Mesenteric fat pad (tissue), 1 donor: ENCODE results near the gene GLT6D1. TPM values are rescaled to one million over a fixed set of nuclear protein-coding genes. Genes with fewer than 3 reads are reported as not detected.

Experiments
- DNase-seq: peaks from one replicate; pipeline ENCODE4 v3.0.0-alpha.2; 2020; ENCODE audit warnings: low spot score
- total RNA-seq: library from RNA; stranded (reverse); fragmentation: NEBNext Ultra II Directional; extraction: Animal tissue kit (Norgen Biotek cat#: 25700); gene quantifications from one replicate; pipeline ENCODE4 v1.2.1, GENCODE V29; 2021
- donor health status: DM: yes; HTN: yes; CAD: no.

Gene GLT6D1
- total RNA-seq, 1 donor from 2014 or later, result not detected

GRCh38 chr9:135624282-135624681 lies 15.1 kb downstream of the GLT6D1 start:
- DNase-seq, result no peak

- no peak for DNase-seq
Measured at GRCh38 chr9:135622415-135623020, 16.8 kb downstream of the GLT6D1 start.

- DNase-seq, result no peak
Measured at GRCh38 chr9:135620558-135620957, 18.8 kb downstream of the GLT6D1 start.

GRCh38 chr9:135619599-135619886 lies 19.8 kb downstream of the GLT6D1 start:
- DNase-seq, result no peak

GRCh38 chr9:135618866-135619598 lies 20.3 kb downstream of the GLT6D1 start:
- no peak for DNase-seq

- DNase-seq, result no peak
Measured at GRCh38 chr9:135617991-135618411, 21.3 kb downstream of the GLT6D1 start.

GRCh38 chr9:135617538-135617900 lies 21.8 kb downstream of the GLT6D1 start:
- DNase-seq, result no peak

- no peak for DNase-seq
Measured at GRCh38 chr9:135616619-135617537, 22.5 kb downstream of the GLT6D1 start.

GRCh38 chr9:135615666-135616618 lies 23.4 kb downstream of the GLT6D1 start:
- DNase-seq, result no peak

- DNase-seq, result no peak
Measured at GRCh38 chr9:135614821-135615665, 24.3 kb downstream of the GLT6D1 start.

- DNase-seq, result no peak
Measured at GRCh38 chr9:135613946-135614805, 25.2 kb downstream of the GLT6D1 start.

- no peak for DNase-seq
Measured at GRCh38 chr9:135612981-135613910, 26.1 kb downstream of the GLT6D1 start.

GRCh38 chr9:135612437-135612836 lies 26.9 kb downstream of the GLT6D1 start:
- no peak for DNase-seq

- no peak for DNase-seq
Measured at GRCh38 chr9:135611875-135612209, 27.5 kb downstream of the GLT6D1 start.

GRCh38 chr9:135611142-135611874 lies 28.0 kb downstream of the GLT6D1 start:
- DNase-seq, result no peak

GRCh38 chr9:135610290-135611141 lies 28.8 kb downstream of the GLT6D1 start:
- DNase-seq, result no peak
